Thoracic aorta (tissue), 2 donors: ENCODE measurements around the gene CPVL. TPM values are rescaled to one million over a fixed set of nuclear protein-coding genes. Genes with fewer than 3 reads are reported as not detected.

Experiments used
- ATAC-seq: fragments of 150-250 bp; one replicate; pipeline ENCODE4 v1.8.0; 2017; ENCODE audit warnings: low read depth; ENCODE audit not compliant: insufficient number of reproducible peaks, low FRiP score
- DNase-seq: peaks from one replicate; pipeline ENCODE4 v3.0.0-alpha.2; 2020; ENCODE audit warnings: low spot score
- H3K27ac ChIP-seq, 2 donors: fragments of 200-600 bp; sonication (generic); 1 replicate in 1 of 2; 2 replicates in 1 of 2; pipeline ENCODE4 v1.5.1; 2016; ENCODE audit warnings: mild to moderate bottlenecking in 2 of 2, moderate library complexity in 2 of 2
- H3K27me3 ChIP-seq: fragments of 200-600 bp; sonication (generic); replicated peaks from 2 replicates; pipeline ENCODE4 v1.6.0; 2016; ENCODE audit warnings: mild to moderate bottlenecking; ENCODE audit not compliant: insufficient read depth
- H3K36me3 ChIP-seq: fragments of 200-600 bp; sonication (generic); one replicate; pipeline ENCODE4 v1.5.1; 2016
- H3K4me1 ChIP-seq, 2 donors: fragments of 200-600 bp; sonication (generic); 1 replicate in 1 of 2; 2 replicates in 1 of 2; pipeline versions ENCODE4 v1.5.1 to v1.6.0; 2016; ENCODE audit warnings: low read depth in 2 of 2, mild to moderate bottlenecking in 1 of 2; ENCODE audit not compliant: control insufficient read depth in 1 of 2
- H3K4me3 ChIP-seq: fragments of 200-600 bp; sonication (generic); 2 replicates; pipeline ENCODE4 v1.5.1; 2016; ENCODE audit warnings: mild to moderate bottlenecking
- H3K9me3 ChIP-seq: fragments of 200-600 bp; sonication (generic); 2 replicates; pipeline ENCODE4 v1.5.1; 2016
- CTCF ChIP-seq: fragments of 200-600 bp; sonication (generic); IDR thresholded peaks from one replicate; pipeline ENCODE4 v1.5.1; 2019; ENCODE audit warnings: antibody characterized with exemption
- total RNA-seq, 2 donors: library from RNA; depleted of rRNA; stranded (reverse); fragments of >200 nt; gene quantifications; one replicate each; pipeline versions ENCODE4 v1.1.0 to v1.2.3, GENCODE V29; 2016

CPVL gene
- total RNA-seq, 2 donors from 2014 or later, result 21.0 to 22.9 TPM

GRCh38 chr7:29184599-29184998, 38.3 kb upstream of the CPVL start:
- no peak overlapping the region for H3K27ac ChIP-seq
- no peaks in the 10 kb centered on the region for H3K27me3 ChIP-seq
- no peak overlapping the region for H3K4me3 ChIP-seq
- no peaks in the 10 kb centered on the region for H3K36me3 ChIP-seq
- H3K9me3 ChIP-seq, result no peaks in the 10 kb centered on the region
- H3K4me1 ChIP-seq, result peaks cover 0 to 1% of the 10 kb centered on the region in 2 donors
- DNase-seq (no peak), ATAC-seq (no peak)
- no peak for TF ChIP-seq CTCF

- H3K27ac ChIP-seq, result no peak overlapping the region
- TF ChIP-seq CTCF, result no peak
- H3K9me3 ChIP-seq, result no peaks in the 10 kb centered on the region
- H3K27me3 ChIP-seq, result no peaks in the 10 kb centered on the region
- H3K4me1 ChIP-seq, result no peaks in the 10 kb centered on the region
- ATAC-seq (no peak), DNase-seq (no peak)
- H3K36me3 ChIP-seq, result no peaks in the 10 kb centered on the region
- no peak overlapping the region for H3K4me3 ChIP-seq
Measured at GRCh38 chr7:29179115-29179514, 32.8 kb upstream of the CPVL start.

GRCh38 chr7:29177963-29178600, 31.7 kb upstream of the CPVL start:
- ATAC-seq (no peak), DNase-seq (no peak)
- no peak for TF ChIP-seq CTCF
- Histone ChIP-seq H3K27me3 (no peaks in the 10 kb centered on the region), H3K4me3 (no peak overlapping the region), H3K4me1 (no peaks in the 10 kb centered on the region), H3K27ac (no peak overlapping the region), H3K9me3 (no peaks in the 10 kb centered on the region), H3K36me3 (no peaks in the 10 kb centered on the region)

GRCh38 chr7:29173458-29173857, 27.1 kb upstream of the CPVL start:
- Histone ChIP-seq H3K27me3 (no peaks in the 10 kb centered on the region), H3K36me3 (no peaks in the 10 kb centered on the region), H3K4me3 (no peak overlapping the region), H3K27ac (no peak overlapping the region), H3K9me3 (no peaks in the 10 kb centered on the region), H3K4me1 (no peaks in the 10 kb centered on the region)
- ATAC-seq (no peak), DNase-seq (no peak)
- no peak for TF ChIP-seq CTCF

GRCh38 chr7:29170781-29171180, 24.4 kb upstream of the CPVL start:
- DNase-seq (no peak), ATAC-seq (no peak)
- Histone ChIP-seq H3K4me1 (no peaks in the 10 kb centered on the region), H3K27ac (no peak overlapping the region), H3K9me3 (no peaks in the 10 kb centered on the region), H3K36me3 (no peaks in the 10 kb centered on the region), H3K27me3 (no peaks in the 10 kb centered on the region), H3K4me3 (no peak overlapping the region)
- TF ChIP-seq CTCF, result no peak
